ENCODE data around the gene EPB41L5. TPM values are rescaled to one million over a fixed set of nuclear protein-coding genes. Genes with fewer than 3 reads are reported as not detected.
"Not testable (repeated sequence)": the region's sequence is repeated elsewhere in the genome, so short reads cannot be mapped to it uniquely, and the experiment has no call there.

The EPB41L5 gene
- total RNA-seq, 3 donors from 2014 or later = 24.8 to 57.8 (median 42.3) TPM

DNA sequence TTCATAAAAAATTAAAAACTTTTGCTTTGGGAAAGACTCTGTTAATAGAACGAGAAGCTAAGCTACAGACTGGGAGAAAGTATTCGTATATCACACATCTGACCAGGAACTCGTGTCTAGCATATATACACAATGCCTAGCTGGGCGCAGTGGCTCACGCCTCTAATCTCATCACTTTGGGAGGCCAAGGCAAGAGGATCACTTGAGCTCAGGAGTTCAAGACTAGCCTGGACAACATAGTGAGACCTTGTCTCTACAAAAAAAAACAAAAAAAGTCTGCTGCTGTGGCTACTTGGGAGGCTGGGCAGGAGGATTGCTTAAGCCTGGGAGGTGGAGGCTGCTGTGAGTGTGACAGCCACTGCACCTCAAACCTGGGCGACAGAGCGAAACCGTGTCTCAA, 46.6 kb downstream of the EPB41L5 start:
- Histone ChIP-seq H3K27me3 (no peaks in the 10 kb centered on the region), H3K27ac (no peak overlapping the region), H3K4me1 (no peaks in the 10 kb centered on the region), H3K9me3 (no peaks in the 10 kb centered on the region), H3K36me3 (no peaks in the 10 kb centered on the region), H3K4me3 (no peak overlapping the region)
- intact Hi-C loops (cut with DNase I; ENCODE audit: low total_unique reads) = no loop called here
- no peak for DNase-seq (ENCODE audit: low spot score in 2 of 2)
- TF ChIP-seq POLR2AphosphoS5 (IDR thresholded peaks at IDR 0.05) (no peak), CTCF (IDR thresholded peaks at IDR 0.05) (no peak), POLR2A (IDR thresholded peaks at IDR 0.05) (no peak)

DNA sequence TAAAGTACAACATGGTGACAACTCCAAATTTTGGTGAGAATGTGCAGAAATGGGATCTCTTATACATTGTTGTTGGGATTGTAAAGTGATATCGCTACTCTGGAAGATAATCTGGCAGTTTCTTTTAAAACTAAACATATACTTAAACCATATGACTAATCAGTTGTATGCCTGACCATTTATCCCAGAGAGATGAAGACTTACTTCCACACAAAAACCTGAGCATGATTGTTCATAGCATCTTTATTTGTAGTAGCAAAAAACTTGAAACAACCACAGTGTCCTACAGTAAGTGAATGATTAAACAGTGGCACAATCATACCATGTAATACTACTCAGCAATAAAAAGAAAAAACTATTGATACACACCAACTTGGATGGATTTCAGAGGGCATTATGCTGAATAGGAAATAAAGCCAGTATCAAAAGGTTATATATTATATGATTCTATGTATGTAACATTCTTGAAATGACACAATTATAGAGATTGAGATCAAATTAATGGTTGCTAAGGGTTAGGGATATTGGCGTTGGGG, 47.3 kb downstream of the EPB41L5 start:
- no peak for TF ChIP-seq CTCF (IDR thresholded peaks at IDR 0.05)
- TF ChIP-seq POLR2A (IDR thresholded peaks at IDR 0.05) = no peak
- no peak for TF ChIP-seq POLR2AphosphoS5 (IDR thresholded peaks at IDR 0.05)
- Histone ChIP-seq H3K27me3 (no peaks in the 10 kb centered on the region), H3K9me3 (no peaks in the 10 kb centered on the region), H3K36me3 (no peaks in the 10 kb centered on the region), H3K27ac (no peak overlapping the region), H3K4me3 (no peak overlapping the region), H3K4me1 (no peaks in the 10 kb centered on the region)
- intact Hi-C loops (cut with DNase I; ENCODE audit: low total_unique reads) = no loop called here
- DNase-seq (ENCODE audit: low spot score in 2 of 2) = no peak

- Histone ChIP-seq H3K27me3 (no peaks in the 10 kb centered on the region), H3K4me3 (no peak overlapping the region), H3K27ac (no peak overlapping the region), H3K4me1 (no peaks in the 10 kb centered on the region), H3K9me3 (no peaks in the 10 kb centered on the region), H3K36me3 (no peaks in the 10 kb centered on the region)
- intact Hi-C loops (cut with DNase I; ENCODE audit: low total_unique reads) = no loop called here
- TF ChIP-seq CTCF (IDR thresholded peaks at IDR 0.05) (no peak), POLR2A (IDR thresholded peaks at IDR 0.05) (no peak), POLR2AphosphoS5 (IDR thresholded peaks at IDR 0.05) (no peak)
- DNase-seq (ENCODE audit: low spot score in 2 of 2) = no peak
Observed at GRCh38 chr2:120064664-120065063, 51.8 kb downstream of the EPB41L5 start.

DNA sequence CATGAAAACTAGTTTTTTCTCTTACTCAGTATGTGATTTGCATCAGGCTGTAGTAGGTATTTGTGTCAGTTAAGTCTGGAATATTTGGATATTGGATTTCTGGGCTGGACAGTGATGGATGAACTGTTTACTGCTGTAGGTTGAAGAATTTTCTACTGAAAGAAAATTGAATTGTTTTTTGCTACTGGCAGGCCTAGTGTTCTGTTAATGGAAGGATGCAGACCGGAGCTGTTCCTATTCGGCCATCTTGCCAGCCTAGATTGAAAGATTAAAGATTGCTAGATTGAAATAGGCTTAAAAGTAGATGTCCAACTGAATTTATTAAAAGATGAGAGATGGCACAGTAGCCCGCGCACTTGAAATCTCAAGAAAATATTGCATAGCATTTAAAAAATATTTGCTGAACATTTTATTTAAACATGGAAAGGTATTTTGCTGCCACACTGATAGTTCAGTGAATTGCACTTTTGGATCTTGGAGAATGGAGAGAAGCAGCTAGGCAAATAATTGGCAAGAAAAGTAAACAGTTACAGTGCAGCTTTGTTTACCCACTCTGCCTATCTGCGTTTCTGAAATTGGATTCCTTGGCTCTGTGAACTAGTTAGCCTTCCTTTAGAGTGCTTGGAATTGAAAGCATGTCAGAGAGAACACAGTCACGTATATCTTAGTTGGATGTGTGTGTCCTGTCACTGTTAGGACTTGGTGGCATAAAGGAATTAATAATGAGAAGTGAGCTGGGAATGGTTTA, 54.1 kb downstream of the EPB41L5 start:
- Histone ChIP-seq H3K27me3 (no peaks in the 10 kb centered on the region), H3K36me3 (no peaks in the 10 kb centered on the region), H3K4me3 (no peak overlapping the region), H3K4me1 (no peaks in the 10 kb centered on the region), H3K27ac (no peak overlapping the region), H3K9me3 (no peaks in the 10 kb centered on the region)
- no peak for TF ChIP-seq POLR2A (IDR thresholded peaks at IDR 0.05)
- no peak for TF ChIP-seq POLR2AphosphoS5 (IDR thresholded peaks at IDR 0.05)
- TF ChIP-seq CTCF (IDR thresholded peaks at IDR 0.05) = no peak
- intact Hi-C loops (cut with DNase I; ENCODE audit: low total_unique reads) = no loop called here
- DNase-seq (ENCODE audit: low spot score in 2 of 2) = no peak

- intact Hi-C loops (cut with DNase I; ENCODE audit: low total_unique reads); H3K4me3 ChIP-seq; H3K27me3 ChIP-seq; H3K36me3 ChIP-seq; H3K27ac ChIP-seq; H3K4me1 ChIP-seq; DNase-seq (ENCODE audit: low spot score in 2 of 2); H3K9me3 ChIP-seq: not testable (repeated sequence)
Observed at GRCh38 chr2:120068040-120068658, 55.3 kb downstream of the EPB41L5 start.

Data from breast epithelium (tissue), 4 donors.